ENCODE measurements around the gene SLC6A1. TPM values are rescaled to one million over a fixed set of nuclear protein-coding genes. Genes with fewer than 3 reads are reported as not detected.

The SLC6A1 gene
- total and polyA plus RNA-seq, 8 donors: 0.29 to 5.6 (median 2.8) TPM; not detected in 5

DNA sequence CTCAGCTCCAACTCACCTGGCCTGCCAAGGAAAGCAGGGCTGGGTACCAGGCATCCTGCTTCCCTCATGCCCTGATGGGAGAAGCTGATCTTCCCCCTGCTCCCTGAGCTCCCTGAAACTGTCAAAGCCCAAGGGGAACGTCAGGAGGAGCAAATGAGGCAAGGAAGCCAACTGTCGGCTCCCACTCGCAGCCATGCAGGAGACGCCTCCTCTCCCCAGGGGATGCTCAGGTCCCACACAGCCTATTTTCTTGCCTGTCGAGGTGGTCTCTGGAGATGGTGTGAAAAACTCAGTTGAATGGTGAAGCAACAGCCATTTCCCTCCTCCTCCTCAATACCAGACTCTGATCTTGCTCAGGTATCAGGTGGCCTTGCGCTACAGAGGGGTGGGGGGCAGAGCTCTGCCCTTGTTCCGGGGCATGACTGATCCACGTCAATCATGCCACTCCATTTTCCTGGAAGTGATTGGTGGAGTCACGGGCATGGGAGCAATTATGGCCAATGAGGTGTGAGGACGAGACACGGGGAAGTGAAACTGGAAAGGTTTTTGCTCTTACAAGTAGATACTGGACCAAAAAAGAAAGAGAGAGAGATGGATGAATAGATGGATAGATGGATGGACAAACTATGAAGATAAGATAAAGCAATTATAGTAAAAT is 58.2 kb downstream of the SLC6A1 start:
- Histone ChIP-seq H3K4me1 (no peaks in the 10 kb centered on the region), H3K4me3 (no peak overlapping the region), H3K27ac (no peak overlapping the region), H3K9me3 (no peaks in the 10 kb centered on the region), H3K36me3 (no peaks in the 10 kb centered on the region), H3K27me3 (peaks cover 0 to 35% (median 11%) of the 10 kb centered on the region in 3 donors)
- DNase-seq: no peak
- no peak for TF ChIP-seq POLR2A (IDR thresholded peaks at IDR 0.05)
- TF ChIP-seq CTCF (IDR thresholded peaks at IDR 0.05): no peak
- no peak for TF ChIP-seq EP300 (IDR thresholded peaks at IDR 0.05)
- TF ChIP-seq POLR2AphosphoS5 (IDR thresholded peaks at IDR 0.05): no peak
- intact Hi-C loops (cut with DNase I; ENCODE audit: low total_unique reads): loop anchor here (10.0 kb wide), 1 partner anchor 284 kb away; no protein-coding TSS in a partner anchor
- whole genome bisulfite sequencing, 5 donors: 63 to 69% (median 66%) methylated on average over 10 to 11 of the region's 11 CpGs

DNA sequence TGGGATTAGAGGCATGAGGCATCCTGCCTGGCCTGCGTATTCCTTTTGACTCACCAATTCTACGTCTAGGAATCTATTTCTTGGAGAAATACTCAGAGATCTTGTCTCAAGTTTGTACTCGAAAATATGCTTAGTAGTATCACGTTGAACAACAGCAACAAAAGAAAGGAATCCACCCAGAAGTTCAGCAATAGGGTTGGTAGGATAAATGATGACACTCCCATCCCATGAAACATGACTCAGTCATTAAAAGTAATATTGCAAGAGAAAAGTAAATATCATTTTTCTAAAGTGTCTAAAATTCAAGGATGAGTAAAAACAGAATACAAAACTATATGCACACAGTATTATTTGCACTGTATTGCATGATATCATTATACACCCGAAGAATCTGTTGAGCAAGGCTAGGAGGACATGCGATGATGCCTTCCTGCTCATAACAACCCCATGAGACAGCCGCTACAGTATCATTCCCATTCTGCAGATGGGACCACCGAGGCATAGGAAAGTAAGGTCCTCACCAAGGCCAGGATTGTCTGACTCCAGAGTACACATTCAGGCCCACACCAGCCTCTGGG is 61.5 kb downstream of the SLC6A1 start:
- H3K27ac ChIP-seq: no peak overlapping the region

DNA sequence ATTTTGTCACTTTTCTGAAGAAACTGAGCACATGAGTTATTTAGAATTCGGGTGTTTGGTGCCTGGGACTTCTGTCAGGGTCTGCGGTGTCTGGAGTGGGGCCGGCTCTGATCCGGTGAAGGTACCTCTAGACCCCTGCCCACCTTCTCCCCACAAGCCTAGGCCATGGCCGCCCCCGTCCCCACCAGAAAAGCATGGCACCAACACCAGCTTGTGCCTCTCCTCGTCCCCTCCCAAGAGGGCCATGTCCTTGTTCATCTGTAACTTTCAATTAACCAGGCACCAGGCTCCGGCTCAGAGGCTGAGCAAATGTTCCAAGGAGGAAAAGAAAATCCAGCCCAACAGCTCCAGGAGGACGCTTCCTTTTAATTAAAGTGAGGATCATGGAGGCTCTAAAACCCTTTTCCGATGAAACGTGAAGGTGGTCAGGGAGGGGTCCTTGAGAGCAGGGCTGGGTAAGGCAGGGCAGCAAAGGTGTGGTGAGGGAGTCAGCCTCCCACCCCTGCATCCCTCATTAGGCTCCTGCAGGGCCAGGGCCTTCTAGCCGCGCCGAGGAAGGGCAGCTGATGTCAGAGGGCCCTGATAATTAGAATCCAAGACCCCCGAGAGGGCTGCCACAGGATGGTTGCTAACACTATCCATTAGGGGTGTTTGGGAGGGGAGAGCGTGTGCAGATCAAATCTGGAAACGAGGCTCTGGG is 62.3 kb downstream of the SLC6A1 start:
- TF ChIP-seq EP300 (IDR thresholded peaks at IDR 0.05): no peak
- TF ChIP-seq POLR2AphosphoS5 (IDR thresholded peaks at IDR 0.05): no peak
- no peak for TF ChIP-seq POLR2A (IDR thresholded peaks at IDR 0.05)
- TF ChIP-seq CTCF (IDR thresholded peaks at IDR 0.05): no peak
- Histone ChIP-seq H3K4me3 (no peak overlapping the region), H3K4me1 (peaks cover 0 to 8% (median 0%) of the 10 kb centered on the region in 4 donors), H3K36me3 (no peaks in the 10 kb centered on the region), H3K9me3 (no peaks in the 10 kb centered on the region), H3K27me3 (peaks cover 0 to 72% (median 26%) of the 10 kb centered on the region in 3 donors), H3K27ac (no peak overlapping the region)
- WGBS, 5 donors: 76 to 86% (median 79%) methylated on average over 17 of the region's 17 CpGs
- intact Hi-C loops (cut with DNase I; ENCODE audit: low total_unique reads): loop anchor here (5.0 to 10.0 kb wide), 2 partner anchors 108 to 280 kb away; no protein-coding TSS in a partner anchor
- no peak for DNase-seq

More for the DNA sequence above, 61.5 kb downstream of the SLC6A1 start:
- intact Hi-C loops (cut with DNase I; ENCODE audit: low total_unique reads): loop anchor here (10.0 kb wide), 1 partner anchor 281 kb away; no protein-coding TSS in a partner anchor
- TF ChIP-seq EP300 (IDR thresholded peaks at IDR 0.05) (no peak), CTCF (IDR thresholded peaks at IDR 0.05) (no peak), POLR2A (IDR thresholded peaks at IDR 0.05) (no peak), POLR2AphosphoS5 (IDR thresholded peaks at IDR 0.05) (no peak)
- no peak overlapping the region for H3K4me3 ChIP-seq
- H3K9me3 ChIP-seq: no peaks in the 10 kb centered on the region
- DNase-seq: no peak
- WGBS, 5 donors: 73 to 84% (median 79%) methylated on average over 8 of the region's 8 CpGs
- no peaks in the 10 kb centered on the region for H3K36me3 ChIP-seq
- peaks cover 0 to 63% (median 20%) of the 10 kb centered on the region in 3 donors for H3K27me3 ChIP-seq
- H3K4me1 ChIP-seq: peaks cover 0 to under 1% (median 0%) of the 10 kb centered on the region in 4 donors

- H3K36me3 ChIP-seq: no peaks in the 10 kb centered on the region
- no peak overlapping the region for H3K27ac ChIP-seq
- WGBS, 5 donors: 79 to 84% (median 82%) methylated on average over 10 of the region's 10 CpGs
- intact Hi-C loops (cut with DNase I; ENCODE audit: low total_unique reads): loop anchor here (5.0 to 10.0 kb wide), 2 partner anchors 108 to 279 kb away; no protein-coding TSS in a partner anchor
- TF ChIP-seq CTCF (IDR thresholded peaks at IDR 0.05) (no peak), POLR2AphosphoS5 (IDR thresholded peaks at IDR 0.05) (no peak), POLR2A (IDR thresholded peaks at IDR 0.05) (no peak), EP300 (IDR thresholded peaks at IDR 0.05) (no peak)
- no peak for DNase-seq
- peaks cover 0 to 73% (median 27%) of the 10 kb centered on the region in 3 donors for H3K27me3 ChIP-seq
- H3K4me3 ChIP-seq: no peak overlapping the region
- peaks cover 0 to 13% (median 2%) of the 10 kb centered on the region in 4 donors for H3K4me1 ChIP-seq
- H3K9me3 ChIP-seq: no peaks in the 10 kb centered on the region
These were observed 62.9 kb downstream of the SLC6A1 start for GRCh38 chr3:11055496-11055895.

Data from stomach (tissue), 9 donors.